Upper lobe of right lung (tissue), 1 donor: ENCODE measurements around the gene CAB39L. TPM values are rescaled to one million over a fixed set of nuclear protein-coding genes. Genes with fewer than 3 reads are reported as not detected.
A peak's percentile ranks its signal among the peaks of the same experiment; 100 is the strongest.

Experiments used
- ATAC-seq: fragments of 200-7000 bp; cut with Tn5 transposase; one replicate; pipeline ENCODE4 v1.9.1; 2020; ENCODE audit warnings: mild to moderate bottlenecking, moderate library complexity
- DNase-seq: peaks from one replicate; pipeline ENCODE4 v3.0.0-alpha.2; 2020
- H3K27ac ChIP-seq: fragments of 200-600 bp; one replicate; pipeline ENCODE4 v1.8.0; 2022
- H3K27me3 ChIP-seq: fragments of 200-600 bp; one replicate; pipeline ENCODE4 v1.8.0; 2022; ENCODE audit warnings: mild to moderate bottlenecking
- H3K36me3 ChIP-seq: fragments of 200-600 bp; one replicate; pipeline ENCODE4 v1.8.0; 2022
- H3K4me1 ChIP-seq: fragments of 200-600 bp; one replicate; pipeline ENCODE4 v1.8.0; 2022
- H3K4me3 ChIP-seq: fragments of 200-600 bp; one replicate; pipeline ENCODE4 v1.8.0; 2022; ENCODE audit warnings: mild to moderate bottlenecking
- H3K9me3 ChIP-seq: fragments of 200-600 bp; one replicate; pipeline ENCODE4 v1.8.0; 2022
- intact Hi-C: fragments of 100-400 bp; cut with DNase I; formaldehyde crosslinking; loops from one replicate; pipeline ENCODE4 v1.11.0; 2022
- total RNA-seq: library from RNA; stranded (reverse); fragmentation: NEBNext Ultra II Directional; extraction: Animal tissue kit (Norgen Biotek cat#: 25700); gene quantifications from one replicate; pipeline ENCODE4 v1.2.1, GENCODE V29; 2021
- TF ChIP-seq, protein P1 (sequence below): fragments of 200-600 bp; IDR thresholded peaks from one replicate; pipeline ENCODE4 v1.8.0; 2022; ENCODE audit warnings: antibody characterized with exemption
- donor health status: DM: no; HTN: yes; CAD: no; lungs with severe emphysema.

The CAB39L gene
- total RNA-seq, 1 donor from 2014 or later: 18.0 TPM

DNA sequence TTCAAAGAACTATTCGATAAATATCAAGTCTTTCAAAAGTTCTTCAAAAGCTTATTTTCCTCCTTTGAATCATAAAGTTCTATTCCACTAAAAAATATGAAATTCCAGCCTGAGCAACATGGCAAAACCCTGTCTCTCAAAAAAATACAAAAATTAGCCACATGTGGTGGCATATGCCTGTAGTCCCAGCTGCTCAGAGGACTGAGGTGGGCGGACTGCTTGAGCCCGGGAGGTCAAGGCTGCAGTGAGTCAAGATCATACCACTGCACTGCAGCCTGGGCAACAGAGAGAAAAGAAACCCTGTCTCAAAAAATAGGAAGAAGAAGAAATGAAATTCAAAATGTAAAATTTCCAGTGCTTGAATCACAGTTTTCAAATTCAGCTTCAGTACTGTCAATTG lies 24.6 kb downstream of the CAB39L start:
- TF ChIP-seq, protein P1, sequence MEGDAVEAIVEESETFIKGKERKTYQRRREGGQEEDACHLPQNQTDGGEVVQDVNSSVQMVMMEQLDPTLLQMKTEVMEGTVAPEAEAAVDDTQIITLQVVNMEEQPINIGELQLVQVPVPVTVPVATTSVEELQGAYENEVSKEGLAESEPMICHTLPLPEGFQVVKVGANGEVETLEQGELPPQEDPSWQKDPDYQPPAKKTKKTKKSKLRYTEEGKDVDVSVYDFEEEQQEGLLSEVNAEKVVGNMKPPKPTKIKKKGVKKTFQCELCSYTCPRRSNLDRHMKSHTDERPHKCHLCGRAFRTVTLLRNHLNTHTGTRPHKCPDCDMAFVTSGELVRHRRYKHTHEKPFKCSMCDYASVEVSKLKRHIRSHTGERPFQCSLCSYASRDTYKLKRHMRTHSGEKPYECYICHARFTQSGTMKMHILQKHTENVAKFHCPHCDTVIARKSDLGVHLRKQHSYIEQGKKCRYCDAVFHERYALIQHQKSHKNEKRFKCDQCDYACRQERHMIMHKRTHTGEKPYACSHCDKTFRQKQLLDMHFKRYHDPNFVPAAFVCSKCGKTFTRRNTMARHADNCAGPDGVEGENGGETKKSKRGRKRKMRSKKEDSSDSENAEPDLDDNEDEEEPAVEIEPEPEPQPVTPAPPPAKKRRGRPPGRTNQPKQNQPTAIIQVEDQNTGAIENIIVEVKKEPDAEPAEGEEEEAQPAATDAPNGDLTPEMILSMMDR: no peak
- H3K27me3 ChIP-seq: no peaks in the 10 kb centered on the region
- ATAC-seq (peak; percentile 57), DNase-seq (no peak)
- intact Hi-C loops: no loop called here
- H3K9me3 ChIP-seq: no peaks in the 10 kb centered on the region
- H3K27ac ChIP-seq: no peak overlapping the region
- no peaks in the 10 kb centered on the region for H3K36me3 ChIP-seq
- H3K4me3 ChIP-seq: no peak overlapping the region
- no peaks in the 10 kb centered on the region for H3K4me1 ChIP-seq

DNA sequence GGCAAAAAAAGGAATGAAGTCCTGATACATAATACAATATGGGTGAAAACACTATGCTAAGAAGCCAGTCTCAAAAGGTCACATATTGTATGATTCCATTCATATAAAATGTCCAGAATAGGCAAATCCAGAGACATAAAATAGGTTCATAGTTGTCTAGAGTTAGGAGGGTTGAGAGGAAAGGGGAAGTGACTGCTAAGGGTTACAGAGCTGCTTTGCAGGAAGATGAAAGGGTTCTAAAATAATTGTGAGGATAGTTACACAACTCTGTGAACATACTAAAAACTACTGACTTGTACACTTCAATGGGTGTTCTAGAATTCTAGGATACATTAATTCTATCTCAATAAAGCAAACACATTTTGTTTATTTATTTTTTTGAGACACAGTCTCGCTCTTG lies 25.7 kb downstream of the CAB39L start:
- no peaks in the 10 kb centered on the region for H3K27me3 ChIP-seq
- no peak overlapping the region for H3K4me3 ChIP-seq
- TF ChIP-seq, protein P1: no peak
- H3K36me3 ChIP-seq: no peaks in the 10 kb centered on the region
- H3K27ac ChIP-seq: no peak overlapping the region
- peak; percentile 48 for ATAC-seq
- no peaks in the 10 kb centered on the region for H3K9me3 ChIP-seq
- intact Hi-C loops: no loop called here
- H3K4me1 ChIP-seq: no peaks in the 10 kb centered on the region
- no peak for DNase-seq

DNA sequence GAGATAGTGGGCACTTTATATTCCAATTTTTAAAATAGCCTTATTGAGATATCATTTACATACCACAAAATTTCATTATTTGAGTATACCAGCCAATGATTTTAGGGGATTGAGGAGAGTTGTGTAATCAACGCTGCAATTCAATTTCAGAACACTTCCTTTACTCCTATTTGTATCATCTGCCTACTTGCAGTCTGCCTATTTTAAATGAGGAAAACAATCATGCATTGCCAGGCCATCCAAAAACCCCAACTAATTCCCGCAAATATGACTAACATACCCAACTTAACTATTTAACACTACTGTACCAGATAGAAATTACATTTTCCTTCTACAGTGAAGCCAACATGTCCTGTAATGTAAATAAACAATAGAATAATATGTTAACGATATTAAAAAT lies 26.7 kb downstream of the CAB39L start:
- H3K9me3 ChIP-seq: no peaks in the 10 kb centered on the region
- H3K36me3 ChIP-seq: no peaks in the 10 kb centered on the region
- DNase-seq (no peak), ATAC-seq (no peak)
- no peak overlapping the region for H3K27ac ChIP-seq
- intact Hi-C loops: no loop called here
- H3K4me1 ChIP-seq: no peaks in the 10 kb centered on the region
- no peak overlapping the region for H3K4me3 ChIP-seq
- TF ChIP-seq, protein P1: no peak
- no peaks in the 10 kb centered on the region for H3K27me3 ChIP-seq

DNA sequence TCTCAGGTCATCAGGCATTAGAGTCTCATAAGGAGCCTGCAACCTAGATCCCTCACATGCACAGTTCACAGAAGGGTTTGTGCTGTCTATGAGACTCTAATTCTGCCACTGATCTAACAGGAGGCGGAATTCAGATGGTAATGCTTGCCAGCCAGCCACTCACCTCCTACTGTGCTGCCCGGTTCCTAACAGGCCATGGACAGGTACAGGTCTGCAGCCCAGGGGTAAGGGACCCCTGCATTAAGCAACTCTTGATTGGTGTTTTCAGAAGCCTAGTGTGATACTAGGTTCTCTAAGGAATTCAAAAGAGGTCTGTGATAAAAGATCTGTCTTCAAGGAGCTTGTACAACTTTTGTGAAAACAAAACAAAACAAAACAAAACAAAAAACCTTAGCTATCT lies 31.1 kb downstream of the CAB39L start:
- intact Hi-C loops: no loop called here
- TF ChIP-seq, protein P1: no peak
- DNase-seq (no peak), ATAC-seq (no peak)
- Histone ChIP-seq H3K4me1 (no peaks in the 10 kb centered on the region), H3K27me3 (no peaks in the 10 kb centered on the region), H3K9me3 (no peaks in the 10 kb centered on the region), H3K36me3 (no peaks in the 10 kb centered on the region), H3K27ac (no peak overlapping the region), H3K4me3 (no peak overlapping the region)

DNA sequence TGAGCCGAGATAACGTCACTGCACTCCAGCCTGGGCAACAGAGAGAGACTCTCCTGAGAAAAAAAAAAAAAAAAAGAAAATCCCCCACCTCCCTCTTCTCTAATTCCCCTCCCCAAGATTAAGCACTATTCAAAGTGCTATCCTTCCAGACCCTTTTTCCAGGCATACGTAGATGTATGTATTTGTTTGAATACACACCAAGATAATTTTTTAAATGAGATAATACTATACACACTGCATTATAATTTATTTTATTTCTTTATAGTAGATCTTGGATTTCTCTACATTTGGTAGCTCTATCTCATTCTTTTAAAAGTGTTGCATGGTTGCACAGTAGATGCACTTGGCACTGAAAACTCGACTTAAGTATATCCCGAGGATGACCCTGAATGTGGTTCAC lies 32.5 kb downstream of the CAB39L start:
- TF ChIP-seq, protein P1: no peak
- DNase-seq (no peak), ATAC-seq (no peak)
- Histone ChIP-seq H3K36me3 (no peaks in the 10 kb centered on the region), H3K4me3 (no peak overlapping the region), H3K9me3 (no peaks in the 10 kb centered on the region), H3K27me3 (no peaks in the 10 kb centered on the region), H3K4me1 (no peaks in the 10 kb centered on the region), H3K27ac (no peak overlapping the region)
- intact Hi-C loops: no loop called here

DNA sequence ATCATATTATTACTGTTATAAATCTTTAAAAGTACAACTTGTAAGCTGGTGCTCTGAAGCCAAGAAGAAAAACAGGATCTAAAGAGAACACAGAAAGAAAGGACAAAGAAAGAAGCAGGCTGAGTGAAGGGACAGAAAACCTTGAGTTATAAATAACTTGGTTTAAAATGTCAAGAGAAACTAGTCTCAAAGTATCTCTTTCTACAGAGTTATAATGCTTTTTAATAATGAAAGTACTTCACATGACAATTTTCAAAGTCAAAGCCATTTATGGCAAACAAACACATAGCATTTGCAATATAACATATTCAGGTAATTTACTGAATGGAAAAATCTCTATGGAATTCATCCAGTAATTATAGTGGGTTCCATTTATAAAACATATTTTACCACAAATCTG lies 33.4 kb downstream of the CAB39L start:
- Histone ChIP-seq H3K27ac (no peak overlapping the region), H3K4me3 (no peak overlapping the region), H3K36me3 (no peaks in the 10 kb centered on the region), H3K27me3 (no peaks in the 10 kb centered on the region), H3K4me1 (no peaks in the 10 kb centered on the region), H3K9me3 (no peaks in the 10 kb centered on the region)
- ATAC-seq (no peak), DNase-seq (no peak)
- TF ChIP-seq, protein P1: no peak
- intact Hi-C loops: no loop called here
